T47D (cell line): ENCODE data around the gene C1QB.
"Not testable (repeated sequence)": the region's sequence is repeated elsewhere in the genome, so short reads cannot be mapped to it uniquely, and the experiment has no call there.

Experiments used
- DNase-seq, 2 experiments: peaks; one replicate each; pipeline versions ENCODE4 v3.0.0 to v3.0.0-alpha.2; 2011 to 2012; ENCODE audit warnings: low read depth in 1 of 2, low spot score in 1 of 2
- JUND ChIP-seq: IDR thresholded peaks from 2 replicates; pipeline ENCODE4 v1.6.1; 2012; ENCODE audit warnings: low read depth
- in situ Hi-C: cut with HindIII; loops from 2 replicates; pipeline ENCODE4 v1.10.0; 2016; ENCODE audit warnings: low sequenced_read_pairs, low pct_unique_long_range_greater_than_20kb

The C1QB gene

GRCh38 chr1:22697980-22698379 lies 44.9 kb downstream of the C1QB start:
- DNase-seq: no peak
- no peak for TF ChIP-seq JUND
- in situ Hi-C loops: no loop called here

- in situ Hi-C loops: no loop called here
- TF ChIP-seq JUND: no peak
- no peak for DNase-seq
Measured at GRCh38 chr1:22699681-22700520, 46.9 kb downstream of the C1QB start.

DNA sequence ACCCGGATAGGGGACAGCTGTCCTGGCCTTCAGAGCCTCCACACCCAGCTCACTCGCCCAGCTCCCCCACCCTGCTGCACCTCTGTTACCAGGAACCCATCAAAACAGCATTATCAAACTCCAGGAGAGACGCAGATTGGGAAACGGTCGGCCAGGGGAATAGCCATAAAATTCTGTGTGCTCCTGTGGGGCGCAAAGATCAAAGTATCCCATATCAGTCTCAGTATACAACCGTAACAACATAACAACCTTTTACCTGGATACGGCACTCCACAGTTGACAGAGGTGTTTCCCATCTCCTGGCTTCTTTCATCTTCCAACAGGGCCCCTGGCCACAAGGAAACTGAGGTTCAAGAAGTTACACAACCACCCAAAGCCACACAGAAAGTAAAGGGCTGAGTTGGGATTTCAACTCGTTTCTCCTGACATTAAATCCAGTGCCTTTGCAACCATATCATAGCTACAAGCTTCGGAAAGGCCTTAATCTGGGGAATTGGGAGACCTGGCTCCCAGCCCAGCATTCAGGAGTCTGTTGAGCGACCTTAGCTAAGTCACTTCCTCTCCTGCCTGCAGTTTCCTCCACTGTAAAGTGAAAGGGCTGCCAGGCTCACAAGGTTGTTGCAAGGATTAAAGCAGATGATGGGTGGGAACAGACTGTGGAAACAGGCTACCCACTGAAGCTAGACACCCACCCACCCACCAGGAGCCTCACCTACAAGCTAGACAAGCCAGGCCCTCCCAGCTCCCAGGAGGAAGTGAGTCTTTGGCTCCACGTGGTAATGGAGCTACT lies 49.5 kb downstream of the C1QB start:
- TF ChIP-seq JUND: no peak
- no peak for DNase-seq
- in situ Hi-C loops: no loop called here

DNA sequence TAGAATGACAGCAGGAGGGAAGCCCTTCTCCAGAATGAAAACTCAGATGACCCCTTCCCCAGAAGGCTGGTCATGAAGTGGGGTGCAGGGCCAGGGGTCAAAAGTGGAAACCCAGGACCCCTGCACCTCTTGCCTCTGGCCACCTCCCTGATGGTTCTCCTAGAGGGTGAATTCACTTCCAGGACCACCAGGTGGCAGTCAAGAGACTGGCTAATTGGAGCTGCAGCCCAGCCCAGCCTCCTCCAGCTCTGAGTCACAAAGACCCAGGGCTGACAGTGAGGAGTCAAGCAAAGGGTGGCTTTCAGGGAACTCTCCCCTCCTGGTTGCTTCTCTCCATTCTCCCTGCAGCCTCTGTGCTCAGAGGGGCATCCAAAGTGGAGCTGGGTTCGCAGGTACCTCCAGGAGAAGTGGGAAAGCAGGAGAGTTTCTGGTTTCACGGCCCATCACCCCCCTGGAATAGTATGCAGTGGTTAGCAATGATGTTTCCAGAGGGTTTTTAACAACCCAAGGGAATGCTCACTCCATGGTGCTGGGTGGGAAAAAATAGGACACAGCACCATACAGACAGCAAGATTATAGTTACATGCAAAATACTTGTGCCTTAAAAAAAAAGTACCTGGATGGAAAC lies 51.5 kb downstream of the C1QB start:
- DNase-seq: peak; percentile 71 to 76
- in situ Hi-C loops: no loop called here
- TF ChIP-seq JUND: no peak

DNA sequence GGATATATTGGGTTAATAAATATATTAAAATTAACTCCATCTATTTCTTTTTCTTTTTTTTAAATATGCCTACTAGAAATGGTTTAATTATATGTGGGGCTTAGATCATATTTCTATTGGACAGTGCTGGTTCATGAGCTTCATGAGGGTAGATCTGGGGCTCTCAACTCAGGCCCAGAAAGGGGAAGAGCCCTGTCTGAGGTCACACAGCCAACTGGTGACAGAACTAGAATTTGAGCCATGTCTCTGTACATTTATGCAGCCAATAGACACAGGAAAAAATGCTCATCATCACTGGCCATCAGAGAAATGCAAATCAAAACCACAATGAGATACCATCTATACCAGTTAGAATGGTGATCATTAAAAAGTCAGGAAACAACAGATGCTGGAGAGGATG lies 52.5 kb downstream of the C1QB start:
- no peak for TF ChIP-seq JUND
- in situ Hi-C loops: no loop called here

GRCh38 chr1:22706100-22706499 lies 53.1 kb downstream of the C1QB start:
- in situ Hi-C loops, DNase-seq: not testable (repeated sequence)

More for the DNA sequence above, 52.5 kb downstream of the C1QB start:
- no peak for DNase-seq

GRCh38 chr1:22708777-22709176 lies 55.7 kb downstream of the C1QB start:
- TF ChIP-seq JUND: no peak
- in situ Hi-C loops: no loop called here
- DNase-seq: no peak

- in situ Hi-C loops: no loop called here
- TF ChIP-seq JUND: no peak
- DNase-seq: peak in 1 of 2 experiments; percentile 10
Measured at GRCh38 chr1:22709227-22709626, 56.2 kb downstream of the C1QB start.

- in situ Hi-C loops: no loop called here
Measured at GRCh38 chr1:22709891-22710700, 57.1 kb downstream of the C1QB start.

GRCh38 chr1:22710701-22711049 lies 57.6 kb downstream of the C1QB start, which contains the start of gene EPHB2:
TSS of gene EPHB2 (plus strand) at chr1:22710839. CDS start at chr1:22710983, 144 bp downstream.
- in situ Hi-C loops: no loop called here
- DNase-seq: peak in 1 of 2 experiments; percentile 56
- no peak for TF ChIP-seq JUND

More at GRCh38 chr1:22709891-22710700, 57.1 kb downstream of the C1QB start:
- TF ChIP-seq JUND: no peak
- DNase-seq: peak in 1 of 2 experiments; percentile 16

DNA sequence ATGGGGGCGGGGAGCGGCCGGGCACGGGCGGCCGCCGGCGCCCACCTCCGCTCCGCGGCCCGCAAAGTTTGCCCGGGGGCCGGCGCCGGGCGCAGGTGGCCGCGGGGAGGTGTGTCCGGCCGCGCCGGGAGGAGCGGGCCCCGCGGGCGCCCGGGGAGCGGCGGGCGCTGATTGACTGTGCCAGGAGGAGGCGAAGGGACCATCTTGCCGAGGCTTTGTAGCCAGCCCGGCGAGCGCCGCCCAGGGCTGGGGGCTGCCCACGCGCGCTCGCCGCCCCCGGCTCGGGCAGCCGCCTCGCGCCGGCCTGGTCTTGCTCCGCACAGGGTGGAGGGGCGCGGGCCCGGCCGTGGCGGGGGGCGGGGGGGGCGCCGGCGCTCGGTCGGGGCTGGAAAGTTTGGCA lies 58.0 kb downstream of the C1QB start:
- no peak for DNase-seq
- in situ Hi-C loops: no loop called here

More for the DNA sequence above, 58.0 kb downstream of the C1QB start:
- no peak for TF ChIP-seq JUND
